HG03432 (cell line): Measurements from ENCODE around the gene ATP5PO.

ENCODE experiments used
- ATAC-seq: cut with Tn5 transposase; IDR thresholded peaks from one replicate; pipeline ENCODE4 v1.9.1; 2021; ENCODE audit warnings: mild to moderate bottlenecking, moderate library complexity; ENCODE audit not compliant: unreplicated experiment

Gene ATP5PO

DNA sequence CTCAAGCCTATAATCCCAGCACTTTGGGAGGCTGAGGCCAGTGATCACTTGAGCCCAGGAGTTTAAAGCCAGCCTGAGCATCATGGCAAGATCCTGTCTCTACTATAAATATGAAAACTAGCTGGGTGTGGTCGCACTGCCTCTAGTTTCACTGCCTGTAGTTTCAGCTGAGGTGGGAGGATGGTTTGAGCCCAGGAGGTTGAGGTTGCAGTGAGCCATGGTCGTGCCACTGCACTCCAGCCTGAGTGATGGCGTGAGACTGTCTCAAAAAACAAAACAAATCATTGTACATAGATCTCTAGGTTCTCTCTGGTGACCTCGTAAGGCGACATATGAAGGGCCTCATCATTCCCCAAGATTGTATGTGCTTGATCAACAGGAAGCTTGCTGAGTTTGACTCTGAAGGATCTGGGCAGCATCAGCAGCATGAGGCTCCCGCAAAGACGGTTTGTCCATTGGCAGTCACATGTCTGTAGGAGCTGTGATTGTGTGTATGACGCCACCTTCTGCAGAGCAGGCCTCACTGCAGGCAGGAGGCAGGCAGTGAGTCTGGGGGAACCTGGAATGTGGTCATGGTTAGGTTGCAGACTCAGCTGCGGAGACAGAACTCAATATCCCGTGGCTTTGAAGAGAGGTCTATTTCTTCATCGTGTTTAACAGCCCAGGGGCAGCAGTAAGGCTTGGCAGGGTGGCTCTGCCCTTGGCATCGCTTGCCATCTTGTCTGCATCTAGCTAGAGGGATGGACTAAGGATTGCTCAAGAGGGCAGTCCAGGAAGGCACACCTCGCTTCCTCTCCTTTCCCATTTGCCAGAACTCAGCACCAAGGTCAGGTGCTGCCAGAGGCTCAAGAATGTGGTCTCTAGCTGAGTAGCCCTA lies 14.0 kb downstream of the ATP5PO start:
- ATAC-seq, result no peak

DNA sequence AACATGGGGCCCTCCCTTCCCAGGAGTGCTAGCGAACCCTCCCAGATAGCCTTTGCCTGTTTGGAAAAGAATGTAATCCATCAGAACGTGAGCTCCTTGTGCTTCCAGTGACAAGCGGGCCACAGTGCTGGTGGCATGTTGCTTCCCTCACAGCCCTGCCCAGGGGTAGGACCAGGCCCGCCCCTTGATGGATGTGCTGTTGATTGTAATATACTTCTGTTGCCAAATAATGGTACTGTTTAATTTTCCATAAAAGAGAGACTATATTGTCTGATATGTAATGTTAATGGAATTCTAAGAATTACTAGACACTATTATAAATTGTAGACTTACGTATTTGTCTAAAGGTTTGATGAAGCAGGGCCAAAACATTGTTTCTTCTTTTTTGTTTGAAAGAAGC lies 16.4 kb downstream of the ATP5PO start:
- ATAC-seq, result no peak

DNA sequence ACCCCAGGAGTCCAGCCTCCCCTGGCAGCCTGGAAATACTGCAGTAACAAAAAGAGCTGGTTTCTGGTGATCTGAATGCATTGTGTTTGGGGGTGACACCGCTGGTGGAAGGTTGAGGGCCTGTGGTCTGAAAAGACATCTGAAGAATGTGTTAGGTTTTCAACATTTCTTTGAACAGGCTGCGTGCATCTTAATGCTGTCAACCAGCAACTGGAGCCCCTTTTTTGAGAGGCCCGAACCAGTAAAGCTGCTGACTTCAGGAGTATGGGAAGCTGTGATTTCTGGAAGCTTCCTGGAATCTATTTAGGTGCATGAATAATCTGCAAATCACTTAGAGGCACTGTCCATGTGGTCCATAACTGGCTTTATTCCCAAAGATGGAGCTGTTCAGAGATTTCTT lies 17.0 kb downstream of the ATP5PO start:
- ATAC-seq, result no peak

DNA sequence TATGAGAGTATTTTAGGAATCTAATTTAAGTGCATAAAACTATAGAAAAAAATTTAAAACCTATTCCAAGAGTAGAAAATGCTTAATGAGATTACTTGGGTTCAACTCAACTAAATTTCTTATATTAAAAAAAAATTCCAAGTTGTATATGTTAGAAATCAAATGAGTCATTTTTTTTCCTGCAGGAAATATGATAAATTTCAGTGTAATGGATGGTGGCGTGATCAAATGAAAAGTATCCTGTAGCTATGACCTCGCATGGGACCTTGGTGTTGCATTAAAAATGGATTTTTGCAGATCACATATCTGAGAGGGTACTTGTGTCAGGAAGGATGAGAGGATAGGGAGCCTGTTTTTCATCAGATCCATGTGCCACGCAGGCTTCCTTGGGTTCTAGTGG lies 17.9 kb downstream of the ATP5PO start:
- no peak for ATAC-seq

DNA sequence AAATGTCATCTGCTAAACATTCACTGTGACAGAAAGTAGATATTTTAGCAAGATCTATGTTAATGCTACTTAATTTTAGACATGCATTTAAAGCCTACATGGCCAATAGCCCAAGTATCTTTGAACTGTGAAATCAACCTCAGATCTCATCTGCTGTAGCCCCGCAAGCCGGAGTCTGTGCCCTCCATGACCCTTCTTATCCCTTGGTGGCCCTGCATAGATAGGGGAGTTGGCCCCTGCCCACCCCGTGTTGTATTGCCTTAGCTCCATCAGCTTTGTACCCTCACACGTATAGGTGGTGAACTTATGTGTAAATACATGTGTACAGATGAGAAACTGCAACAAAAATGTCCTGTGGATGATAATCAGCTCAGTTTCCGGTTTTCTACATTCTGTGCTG lies 18.5 kb downstream of the ATP5PO start:
- ATAC-seq, result no peak

DNA sequence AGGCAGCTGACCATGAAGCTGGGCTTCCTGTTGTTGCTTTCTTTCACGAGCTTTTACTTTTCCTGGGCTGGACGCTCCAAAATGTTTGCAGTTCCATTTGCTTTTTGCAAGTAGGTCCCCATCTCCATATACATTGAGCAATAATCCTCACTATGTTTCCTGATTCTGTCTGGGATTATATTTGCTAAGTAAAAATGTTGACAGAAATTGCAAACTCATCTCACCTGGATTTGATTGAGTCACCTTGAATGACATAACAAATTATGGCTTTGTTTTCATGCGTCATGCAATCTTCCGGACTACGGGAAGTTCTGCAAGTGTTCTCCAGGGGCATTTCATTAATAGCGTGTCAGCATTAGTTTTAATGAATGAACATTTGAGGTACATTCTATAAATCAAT lies 18.9 kb downstream of the ATP5PO start:
- ATAC-seq, result no peak

DNA sequence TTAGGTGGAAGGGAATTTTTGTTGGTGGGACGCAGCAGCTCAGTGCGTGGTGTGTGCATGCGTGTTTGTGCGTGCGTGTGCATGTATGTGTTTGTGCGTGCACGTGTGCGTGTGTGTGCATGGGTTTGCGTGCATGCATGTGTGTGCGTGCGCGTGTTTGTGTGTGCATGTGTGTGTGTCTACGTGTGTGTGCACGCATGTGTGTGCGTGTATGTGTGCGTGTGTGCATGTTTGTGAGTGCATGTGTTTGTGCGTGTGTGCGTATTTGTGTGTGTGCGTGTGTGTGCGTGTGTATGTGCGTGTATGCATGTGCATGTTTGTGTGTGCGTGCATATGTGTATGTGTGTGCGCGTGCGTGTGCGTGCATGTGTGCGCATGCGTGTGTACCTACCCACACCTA lies 20.2 kb downstream of the ATP5PO start:
- ATAC-seq, result no peak

DNA sequence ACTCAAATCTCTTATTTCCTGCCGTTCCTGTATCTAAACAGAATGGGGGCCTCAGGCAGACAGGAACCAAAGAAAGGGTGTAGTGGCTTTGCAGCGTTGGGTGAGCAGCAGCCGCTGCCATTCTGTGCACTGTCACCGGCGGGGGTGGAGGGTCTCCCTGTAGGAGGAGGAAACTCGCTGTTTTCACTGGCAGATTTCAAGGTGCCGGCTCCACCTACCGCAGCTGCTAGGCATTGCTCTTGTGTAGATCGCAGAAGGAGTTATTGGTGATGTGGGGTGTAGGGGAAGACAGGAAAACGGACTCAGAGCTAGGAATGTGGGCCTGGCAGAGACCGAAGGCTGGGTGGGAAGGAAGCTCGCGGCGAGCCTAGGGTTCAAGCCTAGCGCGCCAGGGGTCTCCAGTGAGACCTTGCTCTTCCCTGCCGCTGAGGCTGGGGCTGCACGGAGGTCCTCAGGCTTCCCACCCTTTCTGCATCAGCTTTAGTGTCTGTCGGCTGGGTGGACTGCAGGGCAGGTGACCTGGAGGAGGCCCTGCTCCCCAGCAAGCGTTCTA lies 20.8 kb downstream of the ATP5PO start:
- peak; percentile 54 for ATAC-seq

DNA sequence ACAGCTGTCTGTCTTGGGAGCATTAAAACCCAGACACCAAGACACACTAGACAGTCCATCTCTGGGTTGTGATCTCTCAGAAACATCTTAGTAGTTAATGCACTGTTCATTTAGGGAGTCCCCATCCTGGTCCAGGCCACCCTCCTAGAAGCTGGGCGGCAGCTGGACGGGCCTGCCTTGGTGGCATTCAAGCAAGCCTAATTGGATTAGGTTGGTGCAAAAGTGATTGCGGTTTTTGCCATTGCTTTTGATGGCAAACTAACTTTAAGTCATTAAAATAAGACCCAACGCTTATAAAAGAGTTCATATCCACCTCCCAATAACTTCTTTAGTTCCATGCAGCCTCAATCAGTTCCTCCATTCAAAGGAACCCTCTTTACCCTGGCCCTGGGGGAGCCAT lies 21.7 kb downstream of the ATP5PO start:
- no peak for ATAC-seq

DNA sequence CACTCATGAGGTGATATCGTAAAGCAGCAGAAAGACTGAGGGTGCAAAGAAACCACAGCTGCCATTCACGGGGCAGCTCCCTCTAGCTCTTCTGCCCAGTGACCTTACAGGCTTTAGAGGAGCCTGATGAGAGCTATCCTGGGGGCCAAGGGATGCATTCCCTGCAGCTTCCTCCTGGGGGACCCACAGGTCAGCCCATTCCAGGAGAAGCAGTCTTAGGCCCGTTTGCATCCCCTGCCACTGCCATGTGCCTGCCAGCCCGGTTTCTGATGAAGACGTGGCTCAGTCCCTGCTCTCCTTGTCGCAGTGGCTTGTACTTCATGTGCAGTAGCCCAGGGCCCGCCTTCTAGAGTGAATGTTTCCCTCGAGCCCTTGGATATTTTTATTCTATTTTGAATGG lies 22.8 kb downstream of the ATP5PO start:
- no peak for ATAC-seq

DNA sequence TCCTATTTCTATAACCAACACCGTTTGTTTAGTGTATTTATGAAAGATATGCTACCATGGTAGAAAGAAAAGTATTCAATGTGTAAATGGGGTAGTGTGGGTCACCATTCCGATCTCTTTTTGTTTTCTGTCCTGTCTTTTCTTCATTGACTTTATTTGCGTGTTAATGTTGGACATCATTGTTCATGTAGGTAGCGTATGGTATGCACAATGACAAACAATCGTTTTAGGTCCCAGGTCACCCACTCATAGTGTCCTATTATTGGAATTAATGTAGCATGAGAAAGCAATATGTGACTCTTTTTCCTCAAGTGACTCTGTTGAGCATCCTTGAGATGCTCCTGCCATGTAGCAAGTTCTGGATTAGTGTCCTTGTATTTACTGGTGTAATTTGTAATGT lies 25.4 kb downstream of the ATP5PO start:
- ATAC-seq, result no peak

DNA sequence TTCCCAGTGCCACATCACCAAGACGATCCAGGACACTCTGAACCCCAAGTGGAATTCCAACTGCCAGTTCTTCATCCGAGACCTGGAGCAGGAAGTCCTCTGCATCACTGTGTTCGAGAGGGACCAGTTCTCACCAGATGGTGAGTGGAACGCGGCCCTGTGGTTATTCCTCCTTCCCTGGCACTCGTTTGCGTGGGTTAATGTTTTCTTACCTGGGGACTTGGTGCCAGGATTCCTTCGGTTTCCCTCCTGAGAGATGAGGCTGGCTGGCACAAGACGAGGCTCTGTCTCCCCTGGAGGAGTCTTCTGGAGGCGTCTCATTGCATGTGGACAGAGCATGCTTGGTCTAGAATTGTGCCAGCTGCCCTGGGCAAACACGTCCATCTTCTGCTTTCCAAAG lies 29.3 kb downstream of the ATP5PO start:
- no peak for ATAC-seq

DNA sequence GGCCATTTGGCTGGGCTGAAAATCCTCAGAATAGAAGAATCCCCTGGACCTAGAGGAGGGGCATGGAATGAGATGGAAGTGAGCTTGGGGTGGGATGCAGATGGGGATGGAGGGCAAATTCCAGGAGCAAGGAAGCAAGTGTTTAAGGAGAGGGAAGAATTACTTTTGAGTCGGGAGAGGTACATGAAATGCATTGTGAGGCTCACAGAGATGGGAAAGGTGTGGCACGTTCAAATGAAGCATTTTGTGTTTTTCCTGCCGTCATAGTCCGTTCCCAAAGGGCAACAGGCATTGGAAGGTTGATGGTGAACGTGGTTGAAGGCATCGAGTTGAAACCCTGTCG lies 30.5 kb downstream of the ATP5PO start:
- ATAC-seq, result no peak

DNA sequence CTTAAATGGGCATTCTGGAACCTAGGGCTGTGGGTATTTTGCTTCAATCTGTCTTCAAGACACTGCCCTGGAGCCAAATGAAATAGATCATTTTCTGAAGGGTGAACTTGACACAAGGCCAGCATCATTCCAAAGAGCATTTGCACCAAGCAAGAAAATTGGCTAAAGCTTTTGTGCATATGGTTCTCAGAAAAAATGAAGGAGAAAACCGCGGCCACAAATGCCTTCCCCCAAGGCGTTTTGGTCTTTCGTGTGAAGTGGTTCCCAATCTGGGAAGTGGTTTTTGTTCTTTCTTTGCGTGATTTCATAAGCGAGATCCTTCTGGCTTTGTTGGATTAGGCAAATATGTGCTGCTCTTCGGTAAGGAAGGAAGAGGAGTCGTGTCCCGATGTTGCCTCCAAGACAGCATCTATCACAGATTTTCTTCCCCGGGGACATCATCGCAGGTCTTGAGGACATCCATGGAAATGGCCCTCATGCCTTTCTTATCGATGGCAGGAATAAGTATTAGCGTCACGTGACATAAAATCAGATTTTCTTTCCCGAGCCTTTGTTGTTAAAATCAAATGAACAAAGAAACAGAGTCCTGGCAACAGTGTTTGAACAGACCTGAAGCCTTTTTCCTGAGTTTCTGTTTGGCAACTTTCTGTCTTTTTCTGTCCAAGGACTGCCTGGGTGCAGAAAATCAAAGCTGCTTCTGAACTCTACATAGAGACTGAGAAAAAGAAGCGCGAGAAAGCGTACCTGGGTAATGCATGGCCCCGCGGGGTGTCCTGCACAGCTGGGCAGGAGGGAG lies 31.0 kb downstream of the ATP5PO start:
- ATAC-seq, result no peak

DNA sequence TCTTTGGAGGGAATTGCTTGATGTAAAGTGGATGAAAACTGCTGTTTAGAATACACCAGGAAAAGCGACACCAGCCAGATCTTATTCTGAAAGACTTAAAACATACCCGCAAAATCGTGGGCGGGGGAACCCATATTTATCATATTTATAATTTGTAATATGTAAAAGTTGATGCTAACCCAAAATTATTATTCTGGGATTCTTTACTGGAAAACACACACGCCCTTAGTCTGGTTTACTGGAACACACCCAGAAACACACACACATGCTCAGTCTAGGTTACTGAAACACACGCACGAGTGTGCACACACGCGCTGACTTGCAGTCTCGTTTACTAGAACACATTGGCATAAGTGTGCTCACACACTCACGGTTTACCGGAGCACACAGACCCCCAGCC lies 32.5 kb downstream of the ATP5PO start:
- ATAC-seq, result no peak

DNA sequence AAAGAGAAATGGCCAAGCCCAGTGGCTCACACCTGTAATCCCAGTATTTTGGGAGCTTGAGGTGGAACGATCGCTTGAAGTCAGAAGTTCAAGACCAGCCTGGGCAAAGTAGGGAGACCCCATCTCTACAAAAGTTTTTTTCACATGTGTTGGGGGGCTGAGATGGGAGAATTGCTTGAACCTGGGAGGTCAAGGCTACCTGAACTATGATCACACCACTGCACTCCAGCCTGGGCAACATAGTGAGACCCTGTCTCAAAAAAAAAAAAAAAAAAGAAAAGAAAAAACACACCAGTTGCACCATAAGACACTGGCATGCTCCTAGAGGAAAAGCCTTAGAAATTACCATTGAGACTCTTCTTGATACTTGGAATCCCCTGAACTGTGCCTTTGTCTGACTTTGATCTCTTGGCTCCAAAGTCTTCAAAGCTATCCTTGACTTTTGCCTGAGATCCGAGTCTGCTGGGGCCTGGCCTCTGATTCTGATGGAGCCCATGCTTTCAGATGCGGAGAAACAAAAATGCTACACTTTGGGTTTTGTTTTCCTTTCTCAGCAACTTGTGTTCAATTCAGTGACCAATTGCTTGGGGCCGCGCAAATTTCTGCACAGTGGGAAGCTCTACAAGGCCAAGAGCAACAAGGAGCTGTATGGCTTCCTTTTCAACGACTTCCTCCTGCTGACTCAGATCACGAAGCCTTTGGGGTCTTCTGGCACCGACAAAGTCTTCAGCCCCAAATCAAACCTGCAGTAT lies 33.7 kb downstream of the ATP5PO start:
- no peak for ATAC-seq

DNA sequence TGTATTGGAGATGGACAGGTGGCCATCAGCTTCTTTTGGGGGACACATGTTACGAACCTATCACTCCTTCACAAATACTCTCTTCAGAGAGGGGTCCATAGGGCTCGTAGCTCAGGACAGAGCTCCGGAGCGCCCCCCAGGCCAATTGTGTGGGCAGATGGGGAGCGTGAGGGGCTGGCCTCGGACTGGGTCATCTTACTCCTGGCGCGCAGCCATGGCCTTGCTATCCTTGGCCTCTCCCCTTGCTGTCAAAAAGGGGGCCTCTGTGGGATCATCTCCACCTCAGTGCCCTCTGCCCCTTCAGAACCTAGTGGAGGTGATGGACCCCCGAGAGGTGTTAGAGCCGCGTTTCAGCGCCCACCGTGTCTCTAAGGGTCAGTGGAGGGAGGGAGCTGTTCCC lies 35.0 kb downstream of the ATP5PO start:
- no peak for ATAC-seq

DNA sequence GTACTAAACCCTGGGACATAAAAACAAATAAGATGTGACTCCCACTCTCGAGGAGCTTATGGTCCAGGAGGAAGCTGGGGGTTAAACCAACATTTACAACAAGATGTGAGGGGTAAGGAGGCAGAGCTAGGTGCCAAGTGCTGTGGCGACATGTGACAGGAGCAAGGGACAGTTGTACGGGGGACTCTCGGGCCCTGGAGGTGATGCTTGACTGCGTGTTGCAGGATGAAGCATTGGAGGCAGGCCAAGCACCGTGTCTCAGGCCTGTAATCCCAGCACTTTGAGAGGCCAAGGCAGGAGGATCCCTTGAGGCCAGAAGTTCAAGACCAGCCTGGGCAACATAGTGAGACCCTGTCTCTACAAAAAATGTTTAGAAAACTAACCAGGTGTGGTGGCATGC lies 36.8 kb downstream of the ATP5PO start:
- ATAC-seq, result no peak

DNA sequence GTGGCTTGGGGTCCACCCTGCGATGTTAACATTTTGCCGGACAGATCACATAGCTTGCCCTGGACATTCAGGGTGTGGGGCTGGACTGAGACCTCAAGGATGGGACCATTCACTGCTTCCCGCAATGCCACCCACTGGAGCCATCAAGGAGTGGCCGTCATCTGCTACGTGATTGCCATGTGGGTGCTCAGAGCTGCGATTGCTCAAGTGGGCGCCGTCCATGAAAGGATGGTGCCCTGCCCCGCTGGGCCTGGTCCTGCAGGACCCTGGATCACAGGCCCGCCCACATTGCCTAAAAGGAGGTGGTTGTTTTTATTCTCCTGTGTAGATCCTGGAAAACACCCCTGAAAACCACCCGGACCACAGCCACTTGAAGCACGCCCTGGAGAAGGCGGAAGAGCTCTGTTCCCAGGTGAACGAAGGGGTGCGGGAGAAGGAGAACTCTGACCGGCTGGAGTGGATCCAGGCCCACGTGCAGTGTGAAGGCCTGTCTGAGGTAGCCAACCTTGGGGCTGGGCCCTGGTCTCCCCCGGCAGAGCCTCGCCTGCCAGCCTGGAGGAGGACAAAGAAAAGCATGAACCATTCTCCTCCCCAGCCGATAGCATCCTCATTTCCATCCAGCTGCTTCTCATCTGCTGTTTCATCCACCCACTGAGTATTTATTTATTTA lies 40.4 kb downstream of the ATP5PO start:
- no peak for ATAC-seq

DNA sequence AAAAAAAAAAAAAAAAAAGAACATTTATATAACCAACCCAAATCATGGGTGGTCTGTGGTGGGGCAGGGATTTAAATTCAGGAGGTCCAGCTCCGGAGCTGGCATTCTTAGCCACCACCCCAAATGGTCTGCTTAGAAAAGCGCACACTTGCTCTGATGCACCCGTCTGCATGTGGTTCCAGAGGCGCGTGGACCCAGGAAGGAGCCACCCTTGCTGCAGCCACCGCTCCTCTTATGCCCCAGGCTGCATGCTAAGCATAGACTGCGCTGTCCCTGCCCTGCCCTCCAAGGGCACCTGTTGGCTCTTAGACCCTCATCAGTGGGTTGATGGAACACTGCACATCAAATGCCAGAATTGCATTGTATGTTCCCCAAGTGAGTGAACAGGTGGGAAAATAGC lies 41.4 kb downstream of the ATP5PO start:
- ATAC-seq, result no peak
